ENCODE measurements around the gene CYTH1. TPM values are rescaled to one million over a fixed set of nuclear protein-coding genes. Genes with fewer than 3 reads are reported as not detected.
"Not testable (repeated sequence)": the region's sequence is repeated elsewhere in the genome, so short reads cannot be mapped to it uniquely, and the experiment has no call there.

The CYTH1 gene
- total and polyA plus RNA-seq, 3 experiments from 2014 or later = 115 to 279 (median 129) TPM

GRCh38 chr17:78759203-78759968, 22.7 kb downstream of the CYTH1 start:
- no peaks in the 10 kb centered on the region for H3K36me3 ChIP-seq (ENCODE audit: insufficient read depth, low read length)
- no peaks in the 10 kb centered on the region for H3K9me3 ChIP-seq (ENCODE audit: low read length)
- H3K4me3 Mint-ChIP-seq = peak overlapping the region; percentile 20 to 84 (median 77)
- H3K4me1 Mint-ChIP-seq = peaks cover 79 to 91% (median 89%) of the 10 kb centered on the region in 3 donors
- peak overlapping the region; percentile 38 for H3K4me3 ChIP-seq (ENCODE audit: low read length)
- H3K27ac ChIP-seq (ENCODE audit: low read depth, low read length) = peak overlapping the region; percentile 91
- H3K27me3 ChIP-seq (ENCODE audit: insufficient read depth, low read length, poor library complexity, severe bottlenecking) = no peaks in the 10 kb centered on the region
- H3K4me1 ChIP-seq (ENCODE audit: insufficient read depth, low read length) = peaks cover 92% of the 10 kb centered on the region
- H3K9me3 Mint-ChIP-seq = no peaks in the 10 kb centered on the region
- POLR2A ChIA-PET = interaction anchor here (0.6 to 2.5 kb wide), 6 partner anchors 10 to 559 kb away, joined by 3 to 15 read pairs (median 3); no protein-coding TSS in a partner anchor
- peak overlapping the region; percentile 90 to 99 (median 97) for H3K27ac Mint-ChIP-seq
- CTCF ChIA-PET = interaction anchor here (0.7 to 2.7 kb wide), 7 partner anchors 10 to 57 kb away, joined by 3 to 12 read pairs (median 6); no protein-coding TSS in a partner anchor
- peak; percentile 59 to 94 (median 85) for DNase-seq
- H3K27me3 Mint-ChIP-seq = peaks cover 0 to 1% of the 10 kb centered on the region in 2 donors
- H3K36me3 Mint-ChIP-seq = peaks cover 0 to 25% (median 4%) of the 10 kb centered on the region in 3 donors

DNA sequence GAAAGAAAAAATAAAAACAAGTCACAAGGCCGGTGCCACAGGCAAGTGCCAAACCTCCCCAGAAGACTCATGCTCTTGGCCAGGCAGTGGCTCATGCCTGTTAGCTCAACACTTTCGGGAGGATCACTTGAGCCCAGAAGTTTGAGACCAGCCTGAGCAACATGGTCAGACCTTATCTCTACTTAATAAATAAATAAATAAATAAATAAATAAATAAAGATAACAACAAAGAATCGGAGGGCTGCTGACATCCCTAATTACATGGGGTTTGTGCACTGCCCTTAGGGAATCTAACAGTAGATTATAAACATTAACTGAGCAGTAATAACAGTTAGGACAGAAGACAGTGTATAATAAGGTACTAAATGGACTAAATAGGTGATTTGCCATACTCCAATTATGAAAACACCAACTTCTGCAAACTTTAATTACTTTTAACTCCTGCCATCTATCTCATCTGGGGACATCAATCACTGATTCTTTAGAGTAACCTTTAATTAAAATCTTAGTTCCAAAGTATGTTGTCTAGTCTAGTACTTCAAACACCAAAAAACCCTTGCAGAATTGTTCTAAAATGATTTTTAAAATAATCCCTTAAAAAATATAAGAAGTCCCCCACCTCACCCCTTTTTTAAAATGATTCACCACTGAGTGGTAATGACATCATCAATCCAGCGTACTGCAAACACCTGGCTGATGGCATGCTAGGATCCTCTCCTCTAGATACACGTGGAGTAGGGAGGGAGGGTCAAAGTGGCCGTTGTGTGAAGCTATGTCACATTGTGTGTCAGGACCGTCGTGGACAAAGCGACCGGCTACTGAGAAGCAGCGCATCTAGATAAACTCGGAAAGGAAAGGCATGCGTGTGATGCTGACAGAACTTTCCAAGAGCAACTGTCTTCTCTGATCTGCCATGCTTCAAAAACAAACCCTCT, 28.5 kb downstream of the CYTH1 start:
- peak overlapping the region in 7 of 8 donors; percentile 74 to 92 (median 87) for H3K27ac Mint-ChIP-seq
- Histone ChIP-seq H3K27me3 (ENCODE audit: insufficient read depth, low read length, poor library complexity, severe bottlenecking) (no peaks in the 10 kb centered on the region), H3K9me3 (ENCODE audit: low read length) (no peaks in the 10 kb centered on the region), H3K4me1 (ENCODE audit: insufficient read depth, low read length) (peaks cover 94% of the 10 kb centered on the region), H3K4me3 (ENCODE audit: low read length) (peak overlapping the region; percentile 31), H3K27ac (ENCODE audit: low read depth, low read length) (no peak overlapping the region), H3K36me3 (ENCODE audit: insufficient read depth, low read length) (no peaks in the 10 kb centered on the region)
- peak in 1 of 5 donors; percentile 67 for DNase-seq
- ChIA-PET CTCF (no interaction called here), POLR2A (interaction anchor here (0.5 kb wide), 1 partner anchor 36 kb away, joined by 3 read pairs; no protein-coding TSS in a partner anchor)
- H3K27me3 Mint-ChIP-seq = peaks cover 0 to 1% of the 10 kb centered on the region in 2 donors
- peaks cover 80 to 97% (median 94%) of the 10 kb centered on the region in 3 donors for H3K4me1 Mint-ChIP-seq
- H3K36me3 Mint-ChIP-seq = peaks cover 0 to 18% (median 5%) of the 10 kb centered on the region in 3 donors
- H3K4me3 Mint-ChIP-seq = peak overlapping the region; percentile 38 to 71 (median 63)
- H3K9me3 Mint-ChIP-seq = no peaks in the 10 kb centered on the region

GRCh38 chr17:78751447-78752161, 30.5 kb downstream of the CYTH1 start:
- Histone ChIP-seq H3K27me3 (ENCODE audit: insufficient read depth, low read length, poor library complexity, severe bottlenecking) (no peaks in the 10 kb centered on the region), H3K27ac (ENCODE audit: low read depth, low read length) (no peak overlapping the region), H3K36me3 (ENCODE audit: insufficient read depth, low read length) (no peaks in the 10 kb centered on the region), H3K4me1 (ENCODE audit: insufficient read depth, low read length) (peaks cover 93% of the 10 kb centered on the region), H3K4me3 (ENCODE audit: low read length) (no peak overlapping the region), H3K9me3 (ENCODE audit: low read length) (no peaks in the 10 kb centered on the region)
- Mint-ChIP-seq H3K36me3 (peaks cover 0 to 15% (median 5%) of the 10 kb centered on the region in 3 donors), H3K27ac (peak overlapping the region; percentile 66 to 98 (median 90)), H3K27me3 (peaks cover 0 to 1% of the 10 kb centered on the region in 2 donors), H3K9me3 (no peaks in the 10 kb centered on the region), H3K4me3 (peak overlapping the region; percentile 25 to 85 (median 65)), H3K4me1 (peaks cover 84 to 97% (median 94%) of the 10 kb centered on the region in 3 donors)
- ChIA-PET POLR2A (interaction anchor here (0.7 to 1.4 kb wide), 2 partner anchors 21 to 33 kb away, joined by 3 read pairs; no protein-coding TSS in a partner anchor), CTCF (interaction anchor here (1.2 kb wide), 1 partner anchor 48 kb away, joined by 3 read pairs; no protein-coding TSS in a partner anchor)
- no peak for DNase-seq

GRCh38 chr17:78751000-78751399, 31.1 kb downstream of the CYTH1 start:
- H3K4me3 ChIP-seq (ENCODE audit: low read length); H3K27ac ChIP-seq (ENCODE audit: low read depth, low read length); H3K9me3 ChIP-seq (ENCODE audit: low read length); H3K36me3 ChIP-seq (ENCODE audit: insufficient read depth, low read length); H3K27me3 Mint-ChIP-seq; H3K27me3 ChIP-seq (ENCODE audit: insufficient read depth, low read length, poor library complexity, severe bottlenecking); DNase-seq; H3K9me3 Mint-ChIP-seq; CTCF ChIA-PET: not testable (repeated sequence)
- Mint-ChIP-seq H3K4me3 (peak overlapping the region in 6 of 7 donors; percentile 25 to 90 (median 66)), H3K27ac (peak overlapping the region; percentile 66 to 98 (median 90)), H3K36me3 (peaks cover 0 to 13% (median 5%) of the 10 kb centered on the region in 3 donors), H3K4me1 (peaks cover 85 to 97% (median 95%) of the 10 kb centered on the region in 3 donors)
- H3K4me1 ChIP-seq (ENCODE audit: insufficient read depth, low read length) = peaks cover 93% of the 10 kb centered on the region
- POLR2A ChIA-PET = interaction anchor here (0.7 kb wide), 1 partner anchor 34 kb away, joined by 3 read pairs; no protein-coding TSS in a partner anchor

- POLR2A ChIA-PET = interaction anchor here (0.5 to 2.0 kb wide), 12 partner anchors 10 to 166 kb away, joined by 3 to 21 read pairs (median 5); no protein-coding TSS in a partner anchor
- no peaks in the 10 kb centered on the region for H3K36me3 ChIP-seq (ENCODE audit: insufficient read depth, low read length)
- peaks cover 96% of the 10 kb centered on the region for H3K4me1 ChIP-seq (ENCODE audit: insufficient read depth, low read length)
- no peaks in the 10 kb centered on the region for H3K9me3 ChIP-seq (ENCODE audit: low read length)
- H3K4me1 Mint-ChIP-seq = peaks cover 93 to 100% (median 100%) of the 10 kb centered on the region in 3 donors
- peak overlapping the region; percentile 79 to 98 (median 90) for H3K27ac Mint-ChIP-seq
- H3K4me3 Mint-ChIP-seq = peak overlapping the region; percentile 69 to 88 (median 78)
- peak overlapping the region; percentile 73 for H3K27ac ChIP-seq (ENCODE audit: low read depth, low read length)
- CTCF ChIA-PET = interaction anchor here (0.6 to 3.5 kb wide), 13 partner anchors 8 to 56 kb away, joined by 3 to 17 read pairs (median 4); no protein-coding TSS in a partner anchor
- H3K4me3 ChIP-seq (ENCODE audit: low read length) = peak overlapping the region; percentile 65
- H3K36me3 Mint-ChIP-seq = peaks cover 0 to 17% (median 6%) of the 10 kb centered on the region in 3 donors
- no peaks in the 10 kb centered on the region for H3K9me3 Mint-ChIP-seq
- DNase-seq = peak; percentile 61 to 89 (median 88)
- H3K27me3 Mint-ChIP-seq = no peaks in the 10 kb centered on the region
- H3K27me3 ChIP-seq (ENCODE audit: insufficient read depth, low read length, poor library complexity, severe bottlenecking) = no peaks in the 10 kb centered on the region
Observed at GRCh38 chr17:78748730-78749317, 33.2 kb downstream of the CYTH1 start.

GRCh38 chr17:78748048-78748729, 33.9 kb downstream of the CYTH1 start:
- peak overlapping the region; percentile 69 to 88 (median 78) for H3K4me3 Mint-ChIP-seq
- H3K27ac Mint-ChIP-seq = peak overlapping the region; percentile 79 to 98 (median 90)
- ChIA-PET CTCF (interaction anchor here (0.6 to 3.5 kb wide), 13 partner anchors 9 to 57 kb away, joined by 3 to 17 read pairs (median 5); no protein-coding TSS in a partner anchor), POLR2A (interaction anchor here (0.5 to 2.0 kb wide), 10 partner anchors 8 to 57 kb away, joined by 3 to 21 read pairs (median 5); no protein-coding TSS in a partner anchor)
- Histone ChIP-seq H3K9me3 (ENCODE audit: low read length) (no peaks in the 10 kb centered on the region), H3K36me3 (ENCODE audit: insufficient read depth, low read length) (peaks cover 4% of the 10 kb centered on the region), H3K4me3 (ENCODE audit: low read length) (peak overlapping the region; percentile 65), H3K4me1 (ENCODE audit: insufficient read depth, low read length) (peaks cover 97% of the 10 kb centered on the region), H3K27ac (ENCODE audit: low read depth, low read length) (peak overlapping the region; percentile 73), H3K27me3 (ENCODE audit: insufficient read depth, low read length, poor library complexity, severe bottlenecking) (no peaks in the 10 kb centered on the region)
- peak in 3 of 5 donors; percentile 37 to 43 (median 40) for DNase-seq
- H3K36me3 Mint-ChIP-seq = peaks cover 1 to 23% (median 6%) of the 10 kb centered on the region in 3 donors
- H3K4me1 Mint-ChIP-seq = peaks cover 95 to 100% (median 100%) of the 10 kb centered on the region in 3 donors
- no peaks in the 10 kb centered on the region for H3K27me3 Mint-ChIP-seq
- peaks cover 0 to under 1% (median 0%) of the 10 kb centered on the region in 5 donors for H3K9me3 Mint-ChIP-seq
